Activated CD8-positive, alpha-beta memory T cell treated with anti-CD3 and anti-CD28 coated beads, Interleukin-2, amount 50 U/mL, for 24 hours (primary cell): Measurements from ENCODE around the gene MUC13.
"Not testable (repeated sequence)": the region's sequence is repeated elsewhere in the genome, so short reads cannot be mapped to it uniquely, and the experiment has no call there.

Source experiments
- DNase-seq: peaks from one replicate; pipeline ENCODE4 v3.0.0-alpha.2; 2020; ENCODE audit errors: extremely low read depth

Gene MUC13, protein sequence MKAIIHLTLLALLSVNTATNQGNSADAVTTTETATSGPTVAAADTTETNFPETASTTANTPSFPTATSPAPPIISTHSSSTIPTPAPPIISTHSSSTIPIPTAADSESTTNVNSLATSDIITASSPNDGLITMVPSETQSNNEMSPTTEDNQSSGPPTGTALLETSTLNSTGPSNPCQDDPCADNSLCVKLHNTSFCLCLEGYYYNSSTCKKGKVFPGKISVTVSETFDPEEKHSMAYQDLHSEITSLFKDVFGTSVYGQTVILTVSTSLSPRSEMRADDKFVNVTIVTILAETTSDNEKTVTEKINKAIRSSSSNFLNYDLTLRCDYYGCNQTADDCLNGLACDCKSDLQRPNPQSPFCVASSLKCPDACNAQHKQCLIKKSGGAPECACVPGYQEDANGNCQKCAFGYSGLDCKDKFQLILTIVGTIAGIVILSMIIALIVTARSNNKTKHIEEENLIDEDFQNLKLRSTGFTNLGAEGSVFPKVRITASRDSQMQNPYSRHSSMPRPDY

DNA sequence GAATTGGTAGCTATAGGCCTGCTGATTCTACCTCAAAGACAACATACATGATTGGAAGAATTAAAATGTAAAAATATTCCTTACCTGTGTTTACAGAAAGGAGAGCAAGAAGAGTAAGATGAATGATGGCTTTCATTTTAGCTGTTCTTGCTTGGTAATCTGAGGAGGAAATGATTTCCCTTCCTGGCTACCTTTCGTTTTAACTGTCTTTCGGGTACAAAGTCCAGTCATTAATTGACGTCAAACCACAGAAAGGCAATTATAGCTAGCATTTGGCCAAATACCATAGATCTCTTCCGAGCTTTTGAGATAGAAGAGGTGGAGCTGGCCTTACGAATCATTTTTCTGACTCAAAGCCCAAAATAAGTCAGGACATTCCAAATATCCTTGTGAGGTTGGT, at the start of gene MUC13:
TSS of gene MUC13 (minus strand) at position 175 of the 400 bp plus-strand sequence. CDS start at position 136, 39 bp downstream.
- DNase-seq = no peak

DNA sequence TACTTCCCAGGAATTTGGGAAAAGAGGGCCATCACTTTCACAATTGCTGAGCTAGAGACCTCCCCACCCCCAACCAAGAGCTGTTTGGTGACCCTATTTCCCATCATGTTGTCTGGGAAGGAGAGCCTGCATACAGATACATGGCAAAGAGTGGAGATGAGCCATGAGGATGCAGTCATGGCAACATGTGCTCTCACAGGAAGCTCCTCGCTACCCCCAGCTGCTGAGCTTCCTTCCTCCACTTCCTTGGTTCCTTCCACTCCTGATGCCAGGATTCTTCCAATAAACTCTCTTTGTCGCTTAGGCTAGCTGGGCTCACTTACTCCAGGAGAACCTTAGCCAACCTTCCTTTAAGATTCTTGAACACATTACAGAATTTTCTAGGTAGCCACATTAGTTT, 48.3 kb upstream of the MUC13 start:
- DNase-seq = no peak

DNA sequence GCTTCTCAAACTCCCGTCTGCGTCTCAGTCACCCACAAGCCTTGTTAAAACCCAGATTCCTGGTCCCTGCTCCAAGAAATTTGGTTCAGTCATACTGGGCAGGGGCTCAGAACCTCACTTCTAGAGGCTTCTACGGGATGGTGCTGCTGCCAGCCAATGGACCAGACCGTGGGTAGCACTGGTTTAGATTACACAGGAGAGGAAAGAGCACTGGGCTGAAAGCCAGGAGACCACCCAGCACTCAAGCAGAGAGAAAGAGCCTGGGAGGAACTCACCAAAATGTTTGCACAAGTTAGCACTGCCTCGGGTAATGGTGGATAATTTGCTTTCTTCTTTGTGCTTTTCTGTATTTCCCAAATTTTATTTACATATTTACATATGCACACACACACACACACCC, 46.9 kb upstream of the MUC13 start:
- no peak for DNase-seq

DNA sequence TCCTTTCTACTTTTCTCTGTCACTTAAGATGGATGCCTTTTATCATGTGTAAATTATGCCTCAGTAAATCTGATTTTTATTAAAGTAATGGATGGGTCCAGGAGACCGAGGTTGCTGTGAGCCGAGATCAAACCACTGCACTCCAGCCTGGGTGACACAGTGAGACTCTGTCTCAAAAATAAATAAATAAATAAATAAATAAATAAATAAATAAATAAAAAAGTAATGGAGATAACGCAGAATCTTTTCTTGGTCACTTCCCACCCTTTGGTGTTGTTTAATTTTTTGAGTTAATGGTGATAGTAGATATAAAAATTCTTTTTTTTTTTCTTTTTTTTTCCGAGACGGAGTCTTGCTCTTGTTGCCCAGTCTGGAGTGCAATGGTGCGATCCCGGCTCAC, 44.1 kb upstream of the MUC13 start:
- no peak for DNase-seq

DNA sequence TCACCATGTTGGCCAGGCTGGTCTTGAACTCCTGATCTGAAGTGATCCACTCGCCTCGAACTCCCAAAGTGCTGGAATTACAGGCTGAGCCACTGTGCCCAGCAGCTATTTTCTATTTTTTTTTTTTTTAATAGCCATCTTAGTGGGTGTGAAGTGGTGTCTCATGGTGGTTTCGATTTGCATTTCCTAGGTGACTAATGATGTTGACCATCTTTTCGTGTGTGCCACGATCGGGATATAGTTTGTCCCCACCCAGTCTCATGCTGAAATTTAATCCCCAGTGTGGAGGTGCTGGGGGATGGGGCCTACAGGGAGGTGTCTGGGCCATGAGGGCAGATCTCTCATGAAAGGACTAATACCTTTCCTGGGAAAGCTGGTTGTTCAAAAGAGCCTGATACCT, 41.8 kb upstream of the MUC13 start:
- no peak for DNase-seq

DNA sequence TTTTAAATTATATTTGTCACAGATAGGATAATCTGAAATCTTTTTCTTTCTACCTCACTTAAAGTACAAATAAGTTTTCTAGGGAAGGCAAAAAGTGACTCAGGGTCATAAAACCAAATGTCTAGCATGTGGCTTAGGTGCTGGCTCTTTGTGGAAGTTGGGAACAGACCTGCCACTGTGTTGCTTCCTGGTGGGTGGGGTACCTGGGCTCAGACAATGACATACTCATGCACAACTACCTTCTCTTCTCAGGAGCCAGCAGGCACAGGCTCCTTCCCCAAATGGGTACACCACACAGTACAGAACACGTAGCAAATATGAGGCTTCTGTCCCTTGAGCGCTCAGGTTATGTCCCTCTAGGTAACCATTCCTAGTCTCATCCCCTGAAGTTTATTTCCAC, 40.1 kb upstream of the MUC13 start:
- DNase-seq = no peak

DNA sequence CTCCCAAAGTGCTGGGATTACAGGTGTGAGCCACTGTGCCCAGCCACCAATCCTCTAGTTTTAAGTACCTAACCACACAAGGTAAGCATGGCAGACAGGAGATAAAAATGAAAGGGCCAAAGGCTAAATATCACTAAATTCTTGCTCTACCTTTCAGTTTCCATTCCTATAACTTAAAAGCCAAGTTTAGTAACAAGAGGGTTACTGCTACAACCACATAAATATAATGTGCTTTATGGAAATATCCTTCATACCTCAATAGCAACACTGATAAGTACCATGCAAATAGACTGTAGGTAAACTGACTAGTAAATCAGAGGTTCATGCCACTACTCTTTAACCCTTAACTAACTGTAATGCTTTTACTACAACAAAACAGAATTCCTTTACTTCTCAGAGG, 38.7 kb upstream of the MUC13 start:
- no peak for DNase-seq

DNA sequence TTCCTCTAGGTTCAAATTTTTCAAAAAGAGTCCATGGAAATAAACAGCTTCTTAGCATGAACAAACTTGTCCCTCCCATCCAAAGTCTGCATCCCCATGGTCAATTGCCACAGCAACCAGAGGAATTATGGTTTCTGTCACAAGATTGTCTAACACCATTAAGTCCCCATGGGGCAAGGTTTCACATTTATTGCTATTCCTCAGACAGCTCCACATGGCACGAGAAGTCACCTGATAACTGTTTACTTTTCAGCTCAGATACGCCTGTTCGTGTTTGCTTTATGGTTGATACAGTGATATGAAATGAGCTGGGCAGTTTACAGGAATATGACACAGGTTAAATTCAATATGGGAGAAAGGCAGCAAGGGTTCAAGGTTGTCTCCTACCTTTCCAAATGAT, 37.9 kb upstream of the MUC13 start:
- DNase-seq = no peak

DNA sequence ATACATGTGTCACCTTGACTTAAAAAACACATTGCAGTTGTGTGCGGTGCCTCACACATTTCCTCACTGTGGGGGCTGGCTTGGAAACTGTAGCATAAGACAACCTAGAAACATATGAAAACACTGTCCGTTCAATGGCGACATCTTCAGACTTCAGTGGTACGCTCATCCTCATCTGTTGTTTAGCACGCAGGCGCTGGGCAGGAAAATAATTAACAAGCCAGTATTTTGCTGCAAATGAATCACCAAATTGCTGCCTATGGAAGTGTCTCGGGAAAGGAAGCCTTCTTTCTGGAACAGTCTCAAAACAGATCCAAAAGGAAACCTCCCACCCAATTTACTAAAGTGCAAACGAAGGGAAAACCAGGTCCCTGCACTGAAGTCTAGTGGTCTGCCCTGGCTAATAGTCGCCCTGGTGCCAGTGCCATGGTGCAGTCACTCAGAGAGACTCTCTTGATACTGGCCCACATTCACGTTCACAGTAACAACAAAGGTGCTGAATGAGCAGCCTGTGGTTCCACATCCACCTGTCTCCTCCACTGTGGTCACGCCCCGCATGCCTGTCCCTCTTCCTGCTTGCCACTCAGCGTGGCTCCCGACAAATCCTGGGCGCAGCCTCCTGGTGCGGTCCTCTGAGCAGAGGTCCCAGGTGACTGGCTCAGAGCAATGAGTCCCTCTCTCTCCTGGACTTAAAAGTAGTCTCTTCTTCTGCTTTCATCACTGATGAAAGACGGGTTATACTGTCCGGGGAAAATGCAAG, 35.6 kb upstream of the MUC13 start:
- DNase-seq = no peak

DNA sequence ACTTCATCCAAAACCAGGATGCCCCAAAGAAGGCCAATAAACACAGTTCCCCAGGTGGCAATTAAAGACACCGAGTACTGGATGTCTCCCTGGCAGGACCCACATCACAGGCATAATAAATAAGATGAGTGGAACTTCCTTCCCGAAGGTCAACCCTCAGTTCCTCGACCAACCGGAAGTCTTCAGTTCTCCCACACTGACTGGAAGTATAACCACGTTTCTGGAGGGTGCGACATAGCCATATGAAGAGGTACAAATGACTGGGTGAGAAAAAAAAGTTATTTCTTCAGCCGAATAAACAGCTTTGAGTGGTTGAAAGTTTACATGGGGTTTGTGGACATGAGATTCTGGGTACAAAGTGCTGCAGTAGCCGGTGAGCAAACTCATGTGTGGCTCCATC, 34.6 kb upstream of the MUC13 start:
- DNase-seq = no peak

DNA sequence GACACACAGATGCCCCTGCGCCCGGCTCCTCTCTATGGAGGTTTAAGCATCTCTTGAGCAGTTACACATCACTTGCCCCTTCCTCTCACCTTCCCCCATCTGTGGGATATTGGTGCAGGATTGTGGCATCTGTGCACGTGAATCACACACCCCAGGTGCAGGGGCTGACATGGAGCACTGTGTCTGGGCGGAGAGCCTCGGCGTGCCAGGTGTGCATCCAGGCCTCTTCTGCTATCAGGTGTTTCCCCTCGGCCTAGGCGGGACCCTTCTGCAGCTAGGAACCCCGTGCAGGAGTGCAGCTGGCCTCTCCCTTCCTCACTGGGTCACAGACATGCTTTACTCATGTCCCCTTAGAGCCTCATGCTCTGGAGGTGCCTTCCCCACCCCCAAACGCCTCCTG, 33.4 kb upstream of the MUC13 start:
- DNase-seq = no peak

DNA sequence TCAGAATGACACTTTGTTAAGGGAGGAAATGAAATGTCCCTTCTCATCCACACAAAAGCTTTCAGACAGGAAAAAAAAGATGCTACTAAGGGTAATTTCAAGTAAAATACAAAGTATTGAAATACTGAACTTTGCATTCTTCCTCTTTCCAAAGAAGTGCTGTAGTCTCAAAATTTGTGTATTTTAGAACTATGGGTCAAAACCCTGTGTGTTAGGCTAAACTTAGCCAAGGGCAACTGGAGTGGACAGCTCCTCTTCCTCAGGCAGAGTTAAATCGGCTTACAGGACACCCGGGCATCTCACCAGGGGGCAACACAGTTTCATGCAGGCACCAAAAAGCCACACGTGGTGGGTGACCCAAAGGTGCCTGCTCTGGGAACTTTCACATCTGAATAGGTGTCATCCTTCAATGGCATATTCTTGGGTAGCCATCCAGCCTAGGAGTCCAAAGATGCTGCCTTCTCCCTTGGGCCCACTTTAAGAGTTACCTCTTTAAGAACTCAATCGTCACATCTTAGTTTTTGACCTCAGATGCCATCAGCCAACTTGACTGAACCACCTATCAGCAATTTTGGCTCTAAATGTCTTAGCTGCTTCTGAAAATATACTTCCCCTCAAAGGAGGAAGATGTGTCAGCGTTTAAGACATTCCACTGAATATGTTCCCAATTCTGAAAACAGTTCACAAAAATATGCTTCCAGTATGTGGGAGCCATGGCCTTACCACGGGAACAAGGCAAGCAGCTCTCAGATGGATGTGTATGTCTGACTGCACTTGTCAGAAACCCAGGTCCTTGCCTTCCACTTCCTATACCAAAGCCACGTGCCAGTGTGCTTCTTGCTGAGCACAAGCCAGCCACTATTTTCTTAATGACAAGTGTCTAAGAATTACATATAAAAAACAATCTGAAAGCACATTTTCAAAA, 32.2 kb upstream of the MUC13 start:
- DNase-seq = no peak

DNA sequence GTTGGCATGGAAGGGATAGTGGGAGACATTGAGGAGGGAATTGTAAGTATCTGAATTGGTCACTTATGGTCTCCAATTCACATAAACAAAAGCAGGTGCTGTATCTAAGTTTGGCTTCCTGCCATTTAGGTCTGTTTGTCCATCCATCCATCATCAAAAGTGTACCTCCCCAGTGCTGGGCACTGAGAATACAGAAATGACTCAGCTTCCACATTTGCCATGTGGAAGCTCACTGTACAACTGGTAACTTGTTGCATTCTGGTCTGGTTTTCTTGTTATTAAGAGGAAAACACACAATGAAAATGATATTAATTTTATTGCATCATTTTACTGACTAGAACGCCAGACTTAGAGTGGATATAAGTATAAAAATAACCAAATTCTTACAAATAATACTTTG, 30.9 kb upstream of the MUC13 start:
- DNase-seq = no peak

DNA sequence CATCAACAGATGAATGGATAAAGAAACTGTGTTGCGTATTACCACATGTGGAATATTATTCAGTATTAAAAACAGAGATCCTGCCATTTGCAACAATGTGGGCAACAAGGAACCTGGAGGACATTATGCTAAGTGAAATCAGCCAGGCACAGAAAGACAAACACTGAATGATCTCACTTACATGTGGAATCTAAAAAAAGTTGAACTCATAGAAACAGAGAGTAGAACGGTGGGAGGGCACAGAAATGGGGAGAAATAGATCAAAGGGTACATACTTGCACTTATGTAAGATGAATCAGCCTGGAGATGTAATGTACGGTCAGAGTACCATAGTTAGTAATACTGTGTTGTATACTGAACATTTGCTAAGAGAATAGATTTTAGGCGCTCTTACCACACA, 29.8 kb upstream of the MUC13 start:
- DNase-seq = no peak

DNA sequence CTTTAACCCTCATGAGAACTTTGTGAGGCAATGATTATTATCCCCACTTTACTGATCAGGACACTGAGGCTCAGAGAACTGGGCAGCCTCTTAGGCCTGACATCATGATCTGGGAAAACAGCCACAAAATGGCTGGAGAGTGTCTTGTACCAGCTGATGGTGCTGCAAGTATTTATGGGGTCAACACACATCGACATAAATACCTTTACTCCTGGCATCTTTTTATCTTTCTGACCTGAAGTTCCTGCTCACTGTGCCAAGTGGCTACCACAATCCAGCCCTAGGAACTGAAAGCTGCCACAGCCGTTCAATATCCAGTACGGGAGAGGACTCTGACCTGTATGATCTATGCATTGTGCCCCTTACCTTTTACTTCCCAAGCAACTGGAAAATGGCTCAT, 29.2 kb upstream of the MUC13 start:
- no peak for DNase-seq

DNA sequence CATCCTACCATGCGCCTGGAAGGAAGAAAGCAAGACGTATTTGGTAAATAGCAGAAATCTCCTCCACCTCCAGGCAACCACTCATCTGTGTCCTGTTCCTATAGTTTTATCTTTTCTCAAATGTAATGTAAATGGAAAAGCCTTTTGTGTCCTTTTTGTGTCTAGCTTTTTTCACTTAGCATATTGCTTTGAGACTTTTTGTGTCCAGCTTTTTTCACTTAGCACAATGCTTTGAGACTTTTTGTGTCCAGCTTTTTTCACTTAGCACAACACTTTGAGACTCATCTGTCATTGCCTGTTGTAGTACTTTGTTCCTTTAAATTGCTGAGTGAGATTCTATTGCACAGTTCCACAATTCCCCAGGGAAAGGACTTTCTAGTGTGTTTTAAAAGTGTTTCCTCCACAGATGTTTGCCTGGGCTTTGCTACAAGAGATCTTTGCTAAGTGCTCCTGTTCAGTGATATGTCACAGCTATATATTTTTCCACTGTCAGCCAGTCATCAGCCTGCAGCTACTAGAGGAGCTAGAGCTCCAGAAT, 27.9 kb upstream of the MUC13 start:
- no peak for DNase-seq

DNA sequence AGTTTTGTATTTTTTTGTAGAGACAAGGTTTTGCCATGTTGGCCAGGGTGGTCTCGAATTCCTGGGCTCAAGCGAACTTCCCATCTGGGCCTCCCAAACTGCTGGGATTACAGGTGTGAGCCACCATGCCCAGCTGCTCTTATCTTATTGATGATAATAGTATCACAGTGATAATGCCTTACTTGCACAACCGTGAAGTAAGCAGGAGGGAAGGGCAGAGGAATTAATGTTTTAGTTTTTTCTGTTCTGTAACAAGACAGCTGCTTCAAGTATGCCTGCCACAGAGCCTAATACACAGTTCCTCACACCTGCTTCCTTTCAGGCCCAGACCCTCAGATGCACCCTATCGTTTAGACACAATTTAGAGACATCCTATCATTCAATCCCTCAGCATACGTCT, 26.1 kb upstream of the MUC13 start:
- DNase-seq = no peak

DNA sequence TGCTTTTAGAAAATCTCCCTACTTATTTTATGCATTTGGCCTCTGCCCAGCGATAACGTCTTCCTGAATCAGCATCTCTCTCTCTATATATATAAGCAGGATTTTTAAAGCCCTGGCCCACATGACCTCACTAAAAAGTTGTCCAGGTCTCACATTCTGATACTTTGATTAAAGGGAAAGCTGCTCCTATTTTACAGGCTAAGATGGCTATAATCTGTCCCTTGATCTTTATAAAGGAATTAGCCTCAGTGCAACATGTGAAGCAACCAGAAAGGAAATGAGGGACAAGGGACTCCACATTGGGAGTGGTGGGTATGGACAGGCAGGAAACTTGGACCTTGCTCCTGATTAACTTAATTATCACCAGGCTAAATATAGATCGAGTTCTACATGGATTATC, 25.6 kb upstream of the MUC13 start:
- DNase-seq = no peak

DNA sequence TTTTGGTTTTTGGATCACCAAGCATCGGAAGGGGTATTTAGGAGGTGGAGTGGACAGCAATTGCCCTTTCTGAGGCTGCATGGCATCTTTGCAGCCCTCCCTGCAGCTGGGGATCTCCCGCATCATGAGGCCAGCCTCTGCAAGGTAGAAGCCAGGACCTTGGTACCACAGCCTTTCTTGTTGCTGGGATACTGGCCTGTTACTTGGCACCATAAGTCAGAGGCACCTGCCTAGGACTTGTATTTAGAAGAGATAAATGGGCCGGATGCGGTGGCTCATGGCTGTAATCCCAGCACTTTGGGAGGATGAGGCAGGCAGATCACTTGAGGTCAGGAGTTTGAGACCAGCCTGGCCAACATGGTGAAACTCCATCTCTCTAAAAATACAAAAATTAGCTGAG, 23.4 kb upstream of the MUC13 start:
- not testable (repeated sequence) for DNase-seq

DNA sequence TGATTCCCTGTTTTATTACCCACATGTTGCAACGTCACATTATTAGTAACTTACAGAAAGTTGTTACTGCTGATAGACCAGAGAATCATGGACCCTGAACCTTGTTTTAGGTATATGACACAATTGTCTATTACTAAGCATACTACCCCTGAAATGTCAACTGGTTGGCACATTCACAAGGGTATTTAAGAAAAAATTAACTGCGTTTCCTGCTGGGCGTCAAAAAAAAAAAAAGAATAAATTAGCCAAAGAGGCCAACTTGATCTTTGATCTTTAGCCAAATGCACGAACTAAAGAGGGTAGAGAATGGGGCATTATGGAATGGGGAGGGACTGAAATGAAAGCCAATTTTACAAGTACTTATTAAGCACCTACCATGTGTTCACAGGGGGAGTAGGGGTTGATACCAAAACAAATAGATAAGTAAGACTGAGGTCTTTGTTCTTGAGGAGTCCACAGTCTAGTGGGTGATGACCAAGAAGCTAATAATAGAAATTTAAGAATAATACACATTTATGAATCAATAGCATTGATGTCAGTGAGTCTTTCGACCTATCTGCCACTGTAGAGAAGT, 17.8 kb upstream of the MUC13 start:
- DNase-seq = no peak

DNA sequence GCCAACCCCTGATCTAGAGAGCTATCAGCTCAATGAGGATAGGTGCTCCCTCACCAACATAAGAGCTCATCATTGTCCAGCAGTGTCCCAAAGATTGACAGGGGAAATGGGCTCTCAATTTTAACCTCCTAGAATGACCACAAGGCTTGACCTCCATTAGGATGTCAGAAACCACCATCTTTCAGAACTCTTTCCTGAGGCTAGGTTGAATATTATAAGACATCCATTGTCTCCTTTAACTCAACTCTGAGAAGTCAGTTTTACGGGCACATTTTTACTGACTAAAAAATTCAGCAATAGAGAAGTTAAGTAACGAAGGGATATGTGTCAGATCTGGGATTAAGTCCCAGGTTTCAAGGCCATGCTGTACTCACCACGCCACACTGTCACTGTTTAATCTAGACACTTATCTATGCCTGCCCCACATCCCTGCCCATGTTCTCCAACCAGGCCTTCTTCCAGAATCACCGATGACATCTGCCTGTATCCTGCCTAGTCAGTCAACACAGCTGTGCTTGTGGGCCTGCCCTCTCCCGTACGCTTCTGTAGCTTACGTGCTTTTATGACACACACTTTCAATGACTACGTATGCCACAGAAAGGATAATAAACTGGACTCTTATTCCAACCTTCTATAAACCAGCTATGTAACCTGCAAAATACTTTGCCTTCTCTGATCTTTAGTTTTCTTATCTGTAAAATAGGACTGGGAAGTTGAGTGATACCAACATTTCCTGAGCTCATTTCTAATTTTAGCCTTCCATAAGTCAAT, 17.1 kb upstream of the MUC13 start:
- no peak for DNase-seq
